Measurements from ENCODE around the gene NEK9.
A peak's percentile ranks its signal among the peaks of the same experiment; 100 is the strongest.

NEK9 gene

GRCh38 chr14:75066691-75067090 lies 60.2 kb downstream of the NEK9 start:
- no peak for DNase-seq (ENCODE audit: low read depth)

GRCh38 chr14:75064205-75064567 lies 62.7 kb downstream of the NEK9 start:
- DNase-seq (ENCODE audit: low read depth), result no peak

DNA sequence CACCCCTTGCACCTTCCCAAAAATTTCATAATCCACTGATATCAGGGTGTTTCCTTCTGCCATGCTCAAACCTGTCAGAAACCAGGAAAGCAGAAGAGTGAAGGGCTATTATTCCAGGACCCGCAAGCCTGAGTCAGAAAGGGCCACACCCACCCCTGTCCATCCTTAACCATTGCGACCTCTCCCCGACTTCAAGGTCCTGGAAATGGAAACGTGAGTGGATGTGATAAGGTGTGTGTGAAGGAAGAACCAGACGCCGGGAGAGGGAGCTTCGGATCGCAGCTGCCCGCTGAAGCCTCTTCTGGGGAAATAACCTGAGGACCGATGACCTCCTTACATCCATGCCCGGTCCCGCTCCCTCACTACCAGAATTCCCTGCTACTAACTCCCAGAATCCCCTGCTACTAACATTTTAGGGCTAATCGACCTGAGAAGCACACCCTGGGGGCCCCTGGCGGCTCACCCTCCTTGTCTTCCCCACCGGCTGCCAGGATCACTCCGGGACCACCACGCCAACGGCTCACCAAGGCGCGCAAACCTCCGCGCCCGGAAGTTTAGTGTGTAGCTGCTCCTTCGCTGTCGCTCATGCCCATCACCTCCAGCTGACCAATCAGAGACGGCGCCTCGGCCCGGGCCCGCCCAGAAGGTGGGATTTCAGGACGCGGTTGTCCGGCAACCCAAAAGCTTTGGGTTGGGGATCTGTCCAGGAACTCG lies 63.2 kb downstream of the NEK9 start, which contains the start of gene ACYP1:
TSS of gene ACYP1 (minus strand) at position 534 of the 714 bp plus-strand sequence. CDS start at position 63, 471 bp downstream.
- peak; percentile 56 for DNase-seq (ENCODE audit: low read depth)

DNA sequence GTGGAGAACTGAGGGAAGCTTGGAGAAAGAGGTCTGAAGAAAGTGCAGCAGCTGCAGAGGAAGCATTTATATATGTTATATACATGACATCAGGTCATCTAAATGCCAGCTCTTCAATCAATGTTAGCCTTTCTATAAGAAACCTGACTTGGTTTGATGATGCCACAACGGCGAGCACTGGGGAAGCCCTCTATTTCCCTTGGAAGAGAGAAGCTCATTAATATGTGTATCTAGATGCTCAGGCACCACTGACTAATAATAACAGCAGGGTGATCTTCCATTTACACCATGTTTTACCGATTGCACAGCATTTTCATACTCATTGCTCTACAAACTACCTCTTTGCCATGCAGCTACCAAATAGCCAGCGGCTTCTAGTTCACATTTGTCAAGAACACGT lies 63.8 kb downstream of the NEK9 start:
- DNase-seq (ENCODE audit: low read depth), result no peak

GRCh38 chr14:75060420-75060819 lies 66.4 kb downstream of the NEK9 start:
- DNase-seq (ENCODE audit: low read depth), result no peak

- DNase-seq (ENCODE audit: low read depth), result no peak
Measured at GRCh38 chr14:75059642-75060041, 67.2 kb downstream of the NEK9 start.

GRCh38 chr14:75054421-75054820 lies 72.4 kb downstream of the NEK9 start:
- no peak for DNase-seq (ENCODE audit: low read depth)

DNA sequence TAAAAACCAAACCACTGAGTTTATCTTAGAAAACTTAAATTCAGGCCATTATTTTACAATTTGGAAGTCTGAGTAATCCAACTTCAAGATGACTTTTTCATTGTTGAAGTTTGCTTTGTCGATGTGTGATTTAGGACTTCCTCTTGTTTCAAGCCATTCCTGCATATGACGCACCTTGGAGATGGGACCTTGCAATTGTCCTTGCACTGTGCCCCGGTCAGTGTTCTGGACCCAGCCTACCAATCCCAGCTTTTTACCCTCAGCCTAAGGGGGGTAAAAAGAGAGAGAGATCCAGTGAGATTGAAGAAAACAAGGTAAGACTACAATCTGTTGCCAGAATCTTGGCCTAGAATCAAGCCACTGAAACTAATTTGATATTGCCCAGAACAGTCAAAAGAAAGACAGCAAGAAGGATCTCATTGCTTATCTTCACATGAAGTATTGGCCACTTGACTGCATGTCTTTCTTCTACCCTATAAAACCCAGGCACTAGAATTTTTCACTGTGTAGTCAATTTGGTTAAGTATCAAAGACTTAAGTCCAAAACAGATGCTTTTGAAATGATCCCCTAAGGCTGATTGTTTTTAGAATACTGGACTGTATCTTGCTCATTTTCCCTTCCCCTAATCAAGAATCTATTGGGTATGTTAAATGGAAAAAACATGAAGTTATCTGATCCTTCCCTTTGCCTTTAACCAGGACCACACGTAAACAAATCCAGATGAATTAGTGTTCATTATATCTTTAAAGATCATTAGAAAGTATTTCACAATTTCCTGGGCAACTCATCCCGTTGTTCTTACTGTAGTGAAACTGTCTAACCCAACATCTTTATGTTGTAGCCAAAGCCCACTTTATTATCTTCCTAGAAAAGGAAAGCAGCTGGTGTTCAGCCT lies 73.2 kb downstream of the NEK9 start:
- DNase-seq (ENCODE audit: low read depth), result no peak

DNA sequence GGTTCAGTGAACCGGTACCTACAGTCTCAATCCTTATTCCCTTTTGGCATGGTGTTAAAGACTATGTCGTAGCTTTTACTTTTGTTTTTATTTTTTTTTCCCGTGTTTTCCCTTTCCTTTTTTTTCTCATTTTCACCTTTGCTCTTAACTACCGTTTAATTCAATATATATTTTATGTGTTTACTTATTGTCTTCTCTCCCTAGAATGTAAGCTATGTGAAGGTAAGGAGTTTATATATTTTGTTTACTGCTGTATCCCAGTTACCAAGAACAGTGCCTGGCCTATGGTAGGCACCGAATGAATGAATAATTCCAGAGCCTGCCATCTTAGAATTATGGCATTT lies 75.3 kb downstream of the NEK9 start:
- DNase-seq (ENCODE audit: low read depth), result no peak

DNA sequence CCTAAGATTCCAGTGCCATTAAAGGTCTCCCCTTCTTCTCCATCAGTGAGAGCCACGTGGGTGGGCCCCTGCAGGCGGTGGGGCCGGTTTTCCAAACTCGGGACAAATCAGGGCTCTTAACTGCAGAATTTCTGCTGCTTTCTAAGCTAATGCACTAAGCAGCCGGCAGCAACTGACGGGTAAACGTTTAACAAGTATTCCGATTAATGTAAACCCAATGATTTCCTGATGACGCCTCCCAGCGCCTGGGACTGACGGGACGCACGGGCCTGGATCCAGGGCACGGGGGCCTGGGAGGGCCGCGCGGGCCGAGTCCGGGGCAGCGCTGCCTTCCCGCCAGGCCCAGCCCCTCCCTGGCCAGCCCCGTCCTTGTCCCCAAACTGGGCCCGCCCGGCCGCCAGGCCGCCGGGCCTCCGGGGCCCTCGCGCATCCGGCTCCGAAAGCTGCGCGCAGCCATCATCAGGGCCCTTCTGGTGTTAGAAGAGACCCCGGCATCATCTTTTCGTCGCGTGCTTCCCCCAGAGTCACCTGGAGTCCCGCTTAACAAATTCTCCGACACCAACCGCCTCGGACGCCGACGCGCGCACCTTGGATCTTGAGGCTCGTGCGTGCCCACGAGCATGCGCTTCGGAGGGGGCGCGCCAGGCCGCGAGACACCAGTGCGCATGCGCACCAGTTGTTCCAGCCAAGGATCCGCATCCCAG lies 75.8 kb downstream of the NEK9 start, which contains the start of gene MLH3:
TSS of gene MLH3 (minus strand) at position 616 of the 704 bp plus-strand sequence. CDS start 1,812 bp downstream, outside the sequence.
- DNase-seq (ENCODE audit: low read depth), result peak; percentile 53

- DNase-seq (ENCODE audit: low read depth), result peak; percentile 47
Measured at GRCh38 chr14:75049731-75050201, 77.1 kb downstream of the NEK9 start.

GRCh38 chr14:75049136-75049535 lies 77.7 kb downstream of the NEK9 start:
- DNase-seq (ENCODE audit: low read depth), result no peak

DNA sequence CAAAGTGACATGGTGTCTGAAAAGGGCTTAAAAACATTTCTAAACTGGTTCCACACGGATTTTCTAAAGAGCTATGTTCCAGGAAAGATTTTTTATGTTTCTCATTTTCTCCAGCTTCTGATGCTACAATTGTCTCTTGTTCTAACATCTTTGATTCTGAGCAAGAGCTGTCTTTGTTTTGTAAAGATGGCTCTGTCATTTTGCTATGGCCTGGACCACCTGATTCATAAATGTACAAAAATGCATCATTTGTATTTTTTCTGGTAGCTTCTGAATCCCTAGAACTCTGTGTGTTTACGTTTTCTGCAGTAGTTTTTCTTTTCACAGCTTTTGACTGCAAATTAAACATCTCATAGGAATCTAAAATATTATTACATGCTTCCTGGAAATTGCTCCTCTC lies 78.7 kb downstream of the NEK9 start:
- no peak for DNase-seq (ENCODE audit: low read depth)

DNA sequence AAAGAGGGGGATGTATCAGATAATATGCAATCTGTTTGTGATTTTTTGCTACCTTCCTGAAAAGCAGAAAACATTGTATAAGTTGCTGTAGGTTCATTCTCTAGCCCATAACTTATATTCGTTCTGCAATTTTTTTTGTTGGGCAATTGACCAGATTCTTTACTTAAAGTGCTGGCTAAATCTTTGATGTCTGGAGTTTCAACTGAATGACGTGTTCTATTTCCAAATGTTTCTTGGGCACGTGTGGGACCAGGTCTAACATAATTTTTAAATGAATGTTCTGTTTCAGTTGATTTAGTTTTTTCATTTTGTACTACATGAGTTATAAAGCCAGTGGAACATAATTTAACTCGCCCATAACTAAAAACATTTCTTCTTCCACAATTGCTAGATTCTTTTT lies 79.3 kb downstream of the NEK9 start:
- DNase-seq (ENCODE audit: low read depth), result no peak

DNA sequence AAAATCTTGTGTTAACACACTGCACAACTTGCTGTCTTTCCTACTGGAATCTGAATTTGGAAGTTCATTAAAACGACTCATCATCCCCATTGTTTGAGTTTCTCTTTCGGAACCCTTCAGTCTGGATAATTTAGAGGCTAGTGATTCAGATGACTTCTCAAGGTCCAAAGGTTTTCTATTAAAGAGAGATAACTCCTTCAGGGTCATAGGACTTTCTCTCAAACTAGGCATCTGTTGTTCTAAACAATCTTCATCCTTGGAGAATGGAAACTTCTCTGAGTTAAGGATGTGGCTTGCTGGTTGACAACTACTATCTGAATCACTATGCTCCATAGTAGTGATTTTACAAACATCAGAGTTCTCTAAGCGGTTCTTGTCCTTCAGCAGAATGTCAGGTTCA lies 79.9 kb downstream of the NEK9 start:
- no peak for DNase-seq (ENCODE audit: low read depth)

- DNase-seq (ENCODE audit: low read depth), result no peak
Measured at GRCh38 chr14:75046275-75046674, 80.6 kb downstream of the NEK9 start.

DNA sequence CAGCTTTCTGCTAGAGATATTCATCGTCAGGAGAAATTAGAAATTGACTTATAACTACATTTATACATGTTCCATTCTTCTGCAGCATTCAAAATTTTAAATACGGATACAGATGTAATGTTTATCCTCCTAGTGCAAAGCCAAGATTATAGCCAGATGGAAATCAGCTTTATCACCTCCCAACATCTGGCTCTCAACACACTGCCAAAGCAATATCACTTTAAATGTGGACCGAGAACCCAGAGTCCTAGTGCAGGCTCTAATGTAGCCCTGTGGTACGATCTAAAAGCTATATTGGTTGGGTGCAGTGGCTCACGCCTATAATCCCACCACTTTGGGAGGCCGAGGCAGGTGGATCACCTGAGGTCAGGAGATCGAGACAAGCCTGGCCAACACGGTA lies 82.1 kb downstream of the NEK9 start:
- DNase-seq (ENCODE audit: low read depth), result no peak

- peak; percentile 46 for DNase-seq (ENCODE audit: low read depth)
Measured at GRCh38 chr14:75044322-75044721, 82.5 kb downstream of the NEK9 start.

GRCh38 chr14:75042035-75042434 lies 84.8 kb downstream of the NEK9 start:
- DNase-seq (ENCODE audit: low read depth), result no peak

GRCh38 chr14:75041613-75042012 lies 85.2 kb downstream of the NEK9 start:
- no peak for DNase-seq (ENCODE audit: low read depth)

GRCh38 chr14:75040959-75041358 lies 85.9 kb downstream of the NEK9 start:
- no peak for DNase-seq (ENCODE audit: low read depth)

GRCh38 chr14:75040507-75040906 lies 86.3 kb downstream of the NEK9 start:
- DNase-seq (ENCODE audit: low read depth), result no peak

DNA sequence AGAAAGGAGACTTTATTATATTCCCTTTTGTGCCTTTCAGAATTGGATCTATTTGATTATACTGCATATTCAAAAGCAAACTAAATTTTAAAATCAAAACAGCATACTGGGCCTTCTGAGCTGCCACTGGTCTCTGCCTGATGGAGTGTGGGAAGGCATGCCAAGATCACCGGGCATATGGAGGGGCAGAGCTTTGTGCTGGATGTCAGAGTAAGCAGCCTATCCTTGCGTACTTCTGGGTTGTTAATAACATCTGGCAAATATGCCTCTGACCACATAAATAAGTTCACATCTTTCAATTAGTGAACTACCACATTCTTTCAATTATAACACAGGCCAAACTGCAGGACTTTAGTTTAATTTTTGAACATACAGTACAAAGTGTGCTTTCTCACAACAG lies 93.9 kb downstream of the NEK9 start:
- no peak for DNase-seq (ENCODE audit: low read depth)
